SK-N-SH treated with all-trans-retinoic acid at 6 μM for 48 hours (cell line): ENCODE data around the gene IL7R.

Experiments used
- SNAI2 ChIP-seq: fragments of 250-450 bp; sonication (Bioruptor Pico); IDR thresholded peaks from 2 replicates; pipeline ENCODE4 v1.5.0; 2020; ENCODE audit warnings: mild to moderate bottlenecking, moderate library complexity
- TOX ChIP-seq: fragments of 250-450 bp; sonication (Bioruptor Pico); IDR thresholded peaks from 2 replicates; pipeline ENCODE4 v1.8.0; 2021; ENCODE audit warnings: mild to moderate bottlenecking, moderate library complexity, borderline replicate concordance
- ZNF8 ChIP-seq: fragments of 450-650 bp; formaldehyde crosslinking; IDR thresholded peaks from 2 replicates; pipeline ENCODE4 v1.5.0; 2020; ENCODE audit warnings: mild to moderate bottlenecking, moderate library complexity
- TF ChIP-seq, protein P1 (sequence below): fragments of 250-450 bp; sonication (Bioruptor Pico); IDR thresholded peaks from 2 replicates; pipeline ENCODE4 v1.8.0; 2020; ENCODE audit warnings: mild to moderate bottlenecking, moderate library complexity, borderline replicate concordance
- TF ChIP-seq, protein P2 (sequence below): fragments of 250-450 bp; sonication (Bioruptor Pico); IDR thresholded peaks from 2 replicates; pipeline ENCODE4 v1.5.1; 2020; ENCODE audit warnings: low read depth, mild to moderate bottlenecking, moderate library complexity

DNA sequence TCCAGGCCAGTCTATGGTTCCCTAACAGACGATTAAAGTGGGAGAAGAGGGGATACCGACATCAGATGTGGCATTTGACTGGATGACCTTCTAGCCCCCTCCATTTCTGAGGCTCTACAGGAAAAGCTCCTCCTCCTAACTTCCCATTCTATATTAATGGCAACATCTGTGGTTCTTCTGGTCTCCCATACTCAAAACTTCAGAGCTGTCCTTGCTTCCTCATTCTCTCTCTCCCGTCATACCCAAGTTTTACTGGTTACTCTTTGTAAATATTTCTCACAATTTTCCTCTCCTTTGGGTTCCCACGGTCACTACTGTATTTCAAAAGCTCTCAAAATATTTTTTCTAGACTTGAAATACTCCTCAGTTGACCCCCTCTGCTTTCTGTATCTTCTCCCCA lies 36.0 kb upstream of the IL7R start:
- no peak for TF ChIP-seq TOX
- TF ChIP-seq, protein P1, sequence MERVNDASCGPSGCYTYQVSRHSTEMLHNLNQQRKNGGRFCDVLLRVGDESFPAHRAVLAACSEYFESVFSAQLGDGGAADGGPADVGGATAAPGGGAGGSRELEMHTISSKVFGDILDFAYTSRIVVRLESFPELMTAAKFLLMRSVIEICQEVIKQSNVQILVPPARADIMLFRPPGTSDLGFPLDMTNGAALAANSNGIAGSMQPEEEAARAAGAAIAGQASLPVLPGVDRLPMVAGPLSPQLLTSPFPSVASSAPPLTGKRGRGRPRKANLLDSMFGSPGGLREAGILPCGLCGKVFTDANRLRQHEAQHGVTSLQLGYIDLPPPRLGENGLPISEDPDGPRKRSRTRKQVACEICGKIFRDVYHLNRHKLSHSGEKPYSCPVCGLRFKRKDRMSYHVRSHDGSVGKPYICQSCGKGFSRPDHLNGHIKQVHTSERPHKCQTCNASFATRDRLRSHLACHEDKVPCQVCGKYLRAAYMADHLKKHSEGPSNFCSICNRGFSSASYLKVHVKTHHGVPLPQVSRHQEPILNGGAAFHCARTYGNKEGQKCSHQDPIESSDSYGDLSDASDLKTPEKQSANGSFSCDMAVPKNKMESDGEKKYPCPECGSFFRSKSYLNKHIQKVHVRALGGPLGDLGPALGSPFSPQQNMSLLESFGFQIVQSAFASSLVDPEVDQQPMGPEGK (CRISPR knock-in tag) = no peak
- no peak for TF ChIP-seq SNAI2 (CRISPR knock-in tag)
- TF ChIP-seq, protein P2, sequence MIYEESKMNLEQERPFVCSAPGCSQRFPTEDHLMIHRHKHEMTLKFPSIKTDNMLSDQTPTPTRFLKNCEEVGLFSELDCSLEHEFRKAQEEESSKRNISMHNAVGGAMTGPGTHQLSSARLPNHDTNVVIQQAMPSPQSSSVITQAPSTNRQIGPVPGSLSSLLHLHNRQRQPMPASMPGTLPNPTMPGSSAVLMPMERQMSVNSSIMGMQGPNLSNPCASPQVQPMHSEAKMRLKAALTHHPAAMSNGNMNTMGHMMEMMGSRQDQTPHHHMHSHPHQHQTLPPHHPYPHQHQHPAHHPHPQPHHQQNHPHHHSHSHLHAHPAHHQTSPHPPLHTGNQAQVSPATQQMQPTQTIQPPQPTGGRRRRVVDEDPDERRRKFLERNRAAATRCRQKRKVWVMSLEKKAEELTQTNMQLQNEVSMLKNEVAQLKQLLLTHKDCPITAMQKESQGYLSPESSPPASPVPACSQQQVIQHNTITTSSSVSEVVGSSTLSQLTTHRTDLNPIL (CRISPR knock-in tag) = no peak
- no peak for TF ChIP-seq ZNF8
